A673 (cell line): ENCODE measurements around the gene PTPRK. TPM values are rescaled to one million over a fixed set of nuclear protein-coding genes. Genes with fewer than 3 reads are reported as not detected.
A peak's percentile ranks its signal among the peaks of the same experiment; 100 is the strongest.

Experiments
- BruUV-seq: library from RNA; stranded (reverse); fragments of 400-500 nt; replicated peaks from 2 replicates; lab custom pipeline; 2021; lab: Mats Ljungman, UMichigan
- CTCF ChIA-PET: fragments of 300-600 bp; sonication (Branson Sonifier 250); formaldehyde crosslinking; loops from one replicate; lab custom pipeline; 2022; ENCODE audit warnings: antibody characterized with exemption; lab: Charles Lee
- POLR2A ChIA-PET: fragments of 300-600 bp; sonication (Branson Sonifier 250); formaldehyde crosslinking; loops from one replicate; lab custom pipeline; 2022; ENCODE audit warnings: antibody characterized with exemption; ENCODE audit not compliant: low non-redundant PET; lab: Charles Lee
- DNase-seq: peaks from one replicate; pipeline ENCODE4 v3.0.0-alpha.2; 2015; ENCODE audit warnings: low spot score
- H3K27ac ChIP-seq: fragments of 200-600 bp; sonication (generic); 2 replicates; pipeline ENCODE4 v1.5.1; 2016; ENCODE audit warnings: mixed run types, low read depth, mild to moderate bottlenecking, mixed read lengths, antibody characterized with exemption, low read length; ENCODE audit not compliant: poor library complexity, severe bottlenecking
- H3K27me3 ChIP-seq: fragments of 200-600 bp; sonication (generic); replicated peaks from 2 replicates; pipeline ENCODE4 v1.6.1; 2017; ENCODE audit warnings: mixed run types, low read depth, mild to moderate bottlenecking, mixed read lengths, antibody characterized with exemption, low read length; ENCODE audit not compliant: insufficient read depth, poor library complexity
- H3K36me3 ChIP-seq: fragments of 200-600 bp; sonication (generic); 2 replicates; pipeline ENCODE4 v1.6.1; 2016; ENCODE audit warnings: mixed run types, mild to moderate bottlenecking, mixed read lengths, antibody characterized with exemption, low read length; ENCODE audit not compliant: insufficient read depth, poor library complexity, severe bottlenecking
- H3K4me1 ChIP-seq: fragments of 200-600 bp; sonication (generic); 2 replicates; pipeline ENCODE4 v1.6.1; 2017; ENCODE audit warnings: mixed run types, mild to moderate bottlenecking, mixed read lengths, antibody characterized with exemption, low read length; ENCODE audit not compliant: insufficient read depth, poor library complexity, severe bottlenecking
- H3K4me3 ChIP-seq: fragments of 200-600 bp; sonication (generic); 2 replicates; pipeline ENCODE4 v1.5.1; 2016; ENCODE audit warnings: low read depth, mixed run types, mild to moderate bottlenecking, mixed read lengths, low read length; ENCODE audit not compliant: poor library complexity, severe bottlenecking
- H3K9me3 ChIP-seq: fragments of 200-600 bp; sonication (generic); 2 replicates; pipeline ENCODE4 v1.6.1; 2016; ENCODE audit warnings: mixed run types, low read depth, mild to moderate bottlenecking, mixed read lengths, antibody characterized with exemption, low read length; ENCODE audit not compliant: poor library complexity, severe bottlenecking
- CTCF ChIP-seq: fragments of 300-800, 200-600 bp; sonication (generic); conservative IDR thresholded peaks from 2 replicates; pipeline ENCODE4 v1.5.1; 2017; ENCODE audit warnings: low read depth, mild to moderate bottlenecking, antibody characterized with exemption, low read length, moderate library complexity, mixed read lengths
- EZH2 ChIP-seq: fragments of 200-600 bp; sonication (generic); IDR thresholded peaks from 2 replicates; pipeline ENCODE4 v1.6.1; 2017; ENCODE audit warnings: borderline replicate concordance, low read depth, mild to moderate bottlenecking, mixed read lengths, antibody characterized with exemption, low read length; ENCODE audit not compliant: poor library complexity, severe bottlenecking
- intact Hi-C: fragments of 100-400 bp; cut with micrococcal nuclease; formaldehyde crosslinking; loops from one replicate; pipeline ENCODE4 v1.10.0; 2022; ENCODE audit not compliant: unreplicated experiment
- total RNA-seq: library from RNA; stranded (reverse); gene quantifications from 2 replicates; pipeline ENCODE4 v1.2.3, GENCODE V29; 2021

PTPRK gene
- total RNA-seq, 1 experiment from 2014 or later: 77.3 TPM

GRCh38 chr6:128512296-128512695 is 8.1 kb downstream of the PTPRK start:
- intact Hi-C loops: loop anchor here (10.0 kb wide), 1 partner anchor 743 kb away; no protein-coding TSS in a partner anchor
- CTCF ChIA-PET: no interaction called here
- H3K27me3 ChIP-seq: no peaks in the 10 kb centered on the region
- no peaks in the 10 kb centered on the region for H3K36me3 ChIP-seq
- no peak overlapping the region for H3K4me3 ChIP-seq
- peaks cover 73% of the 10 kb centered on the region for H3K4me1 ChIP-seq
- TF ChIP-seq CTCF (no peak), EZH2 (no peak)
- no peaks in the 10 kb centered on the region for H3K9me3 ChIP-seq
- POLR2A ChIA-PET: interaction anchor here (0.7 kb wide), 1 partner anchor 11 kb away, joined by 3 read pairs; no protein-coding TSS in a partner anchor
- BruUV-seq: no TSS peak
- no peak overlapping the region for H3K27ac ChIP-seq
- no peak for DNase-seq

GRCh38 chr6:128511506-128511905 is 8.9 kb downstream of the PTPRK start:
- intact Hi-C loops: loop anchor here (10.0 kb wide), 1 partner anchor 743 kb away; no protein-coding TSS in a partner anchor
- Histone ChIP-seq H3K4me1 (peaks cover 67% of the 10 kb centered on the region), H3K27me3 (no peaks in the 10 kb centered on the region), H3K36me3 (no peaks in the 10 kb centered on the region), H3K4me3 (no peak overlapping the region), H3K9me3 (no peaks in the 10 kb centered on the region), H3K27ac (no peak overlapping the region)
- TF ChIP-seq CTCF (no peak), EZH2 (no peak)
- CTCF ChIA-PET: no interaction called here
- DNase-seq: peak; percentile 36
- POLR2A ChIA-PET: no interaction called here
- no TSS peak for BruUV-seq

DNA sequence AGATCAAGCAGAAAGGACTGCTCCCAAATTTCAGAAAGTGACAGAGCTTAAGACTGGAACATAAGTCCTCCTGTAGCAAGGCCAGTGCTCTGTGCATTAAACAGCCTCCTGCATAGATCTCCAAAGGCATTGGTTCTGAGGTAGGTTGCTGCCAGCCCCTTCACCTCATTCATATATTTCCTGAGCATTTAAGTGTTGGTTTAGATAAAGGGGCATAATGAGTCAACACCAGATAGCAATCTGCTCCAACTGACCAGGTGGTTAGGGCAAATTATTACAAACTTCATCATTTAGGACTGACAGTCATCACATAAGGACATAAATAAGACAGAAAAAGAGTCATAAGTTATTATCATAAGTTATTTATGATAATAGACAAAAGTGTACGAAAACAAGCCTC is 10.7 kb downstream of the PTPRK start:
- no peak overlapping the region for H3K4me3 ChIP-seq
- H3K9me3 ChIP-seq: no peaks in the 10 kb centered on the region
- intact Hi-C loops: loop anchor here (10.0 kb wide), 1 partner anchor 745 kb away; no protein-coding TSS in a partner anchor
- H3K27me3 ChIP-seq: no peaks in the 10 kb centered on the region
- peaks cover 50% of the 10 kb centered on the region for H3K4me1 ChIP-seq
- BruUV-seq: no TSS peak
- CTCF ChIA-PET: no interaction called here
- H3K27ac ChIP-seq: no peak overlapping the region
- H3K36me3 ChIP-seq: no peaks in the 10 kb centered on the region
- no peak for TF ChIP-seq CTCF
- no peak for TF ChIP-seq EZH2
- no peak for DNase-seq
- POLR2A ChIA-PET: no interaction called here
